ENCODE data around the gene ZNF777.

The ZNF777 gene

DNA sequence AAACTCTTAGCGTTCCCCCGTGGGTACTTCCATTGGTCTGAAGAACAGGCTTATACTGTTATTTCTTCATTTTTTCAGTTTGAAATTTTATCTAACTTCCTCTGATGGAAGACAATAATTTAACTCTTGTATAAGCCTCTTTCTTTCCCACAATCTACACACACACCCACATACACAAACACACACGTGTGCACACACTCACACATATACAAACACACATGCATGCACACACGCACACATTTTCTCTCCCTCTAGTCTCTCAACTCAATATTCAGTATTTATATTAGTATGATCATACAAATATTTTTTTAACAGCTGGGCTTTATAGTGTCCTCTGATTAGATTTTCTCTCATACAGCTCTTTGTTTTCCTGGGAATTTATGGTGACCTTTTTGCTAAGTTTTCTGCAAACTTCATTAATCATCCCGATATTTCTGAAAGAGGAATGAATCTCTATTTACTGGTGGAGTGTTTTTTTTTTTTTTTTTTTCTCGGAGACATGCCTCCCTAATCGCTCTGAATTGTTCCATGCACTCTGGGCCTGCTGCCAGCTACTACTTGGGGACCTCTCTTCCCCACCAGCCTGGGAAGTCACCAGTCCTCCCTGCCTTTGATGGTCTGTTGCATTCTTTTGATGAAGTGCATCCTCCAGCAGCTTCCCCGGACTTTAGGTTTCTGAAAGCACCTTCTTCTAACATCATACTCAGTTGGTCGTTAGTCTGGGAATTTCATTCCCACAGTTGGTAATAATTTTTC is 75.5 kb downstream of the ZNF777 start:
- no peak for DNase-seq
- TF ChIP-seq GATA1 (IDR thresholded peaks at IDR 0.05; ENCODE audit: low read depth, low read length) (no peak), POLR2A (IDR thresholded peaks at IDR 0.05; ENCODE audit: low read length) (no peak)

Measured in erythroblast (primary cell).